Measurements from ENCODE around the gene NCOA7.
"Not testable (repeated sequence)": the region's sequence is repeated elsewhere in the genome, so short reads cannot be mapped to it uniquely, and the experiment has no call there.

NCOA7 gene

GRCh38 chr6:125962900-125963497 lies 172.2 kb downstream of the NCOA7 start:
- TF ChIP-seq, protein P1, sequence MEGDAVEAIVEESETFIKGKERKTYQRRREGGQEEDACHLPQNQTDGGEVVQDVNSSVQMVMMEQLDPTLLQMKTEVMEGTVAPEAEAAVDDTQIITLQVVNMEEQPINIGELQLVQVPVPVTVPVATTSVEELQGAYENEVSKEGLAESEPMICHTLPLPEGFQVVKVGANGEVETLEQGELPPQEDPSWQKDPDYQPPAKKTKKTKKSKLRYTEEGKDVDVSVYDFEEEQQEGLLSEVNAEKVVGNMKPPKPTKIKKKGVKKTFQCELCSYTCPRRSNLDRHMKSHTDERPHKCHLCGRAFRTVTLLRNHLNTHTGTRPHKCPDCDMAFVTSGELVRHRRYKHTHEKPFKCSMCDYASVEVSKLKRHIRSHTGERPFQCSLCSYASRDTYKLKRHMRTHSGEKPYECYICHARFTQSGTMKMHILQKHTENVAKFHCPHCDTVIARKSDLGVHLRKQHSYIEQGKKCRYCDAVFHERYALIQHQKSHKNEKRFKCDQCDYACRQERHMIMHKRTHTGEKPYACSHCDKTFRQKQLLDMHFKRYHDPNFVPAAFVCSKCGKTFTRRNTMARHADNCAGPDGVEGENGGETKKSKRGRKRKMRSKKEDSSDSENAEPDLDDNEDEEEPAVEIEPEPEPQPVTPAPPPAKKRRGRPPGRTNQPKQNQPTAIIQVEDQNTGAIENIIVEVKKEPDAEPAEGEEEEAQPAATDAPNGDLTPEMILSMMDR (IDR thresholded peaks at IDR 0.05; ENCODE audit: borderline replicate concordance, insufficient read depth, low read depth, low read length) = no peak
- no peak overlapping the region for H3K4me3 ChIP-seq (ENCODE audit: low read depth, low read length)

DNA sequence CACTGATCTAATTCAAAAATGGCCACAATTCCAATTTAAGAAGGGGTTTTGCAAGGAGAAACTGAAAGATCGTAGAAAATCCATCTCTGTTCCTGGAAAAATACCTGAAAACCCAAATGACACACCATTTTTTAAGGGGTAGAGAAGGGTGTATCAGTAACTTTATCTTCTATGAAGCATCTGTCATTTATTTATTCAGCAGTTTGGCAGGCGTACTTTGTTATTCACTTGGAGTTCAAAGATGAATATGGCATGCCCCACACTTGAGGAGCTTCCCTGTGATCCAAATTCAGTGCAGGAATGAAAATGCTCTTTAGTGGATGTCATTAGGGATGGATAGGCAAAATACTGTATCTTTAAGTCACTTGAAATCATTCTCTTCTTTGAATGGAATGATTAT lies 173.1 kb downstream of the NCOA7 start:
- H3K4me3 ChIP-seq (ENCODE audit: low read depth, low read length) = no peak overlapping the region
- TF ChIP-seq, protein P1 (IDR thresholded peaks at IDR 0.05; ENCODE audit: borderline replicate concordance, insufficient read depth, low read depth, low read length) = no peak

- no peak overlapping the region for H3K4me3 ChIP-seq (ENCODE audit: low read depth, low read length)
- TF ChIP-seq, protein P1 (IDR thresholded peaks at IDR 0.05; ENCODE audit: borderline replicate concordance, insufficient read depth, low read depth, low read length) = no peak
These were observed 175.8 kb downstream of the NCOA7 start for GRCh38 chr6:125966569-125966968.

GRCh38 chr6:125968493-125968892 lies 177.7 kb downstream of the NCOA7 start:
- TF ChIP-seq, protein P1 (IDR thresholded peaks at IDR 0.05; ENCODE audit: borderline replicate concordance, insufficient read depth, low read depth, low read length) = no peak
- no peak overlapping the region for H3K4me3 ChIP-seq (ENCODE audit: low read depth, low read length)

GRCh38 chr6:125970760-125971159 lies 180.0 kb downstream of the NCOA7 start:
- TF ChIP-seq, protein P1 (IDR thresholded peaks at IDR 0.05; ENCODE audit: borderline replicate concordance, insufficient read depth, low read depth, low read length) = no peak
- no peak overlapping the region for H3K4me3 ChIP-seq (ENCODE audit: low read depth, low read length)

DNA sequence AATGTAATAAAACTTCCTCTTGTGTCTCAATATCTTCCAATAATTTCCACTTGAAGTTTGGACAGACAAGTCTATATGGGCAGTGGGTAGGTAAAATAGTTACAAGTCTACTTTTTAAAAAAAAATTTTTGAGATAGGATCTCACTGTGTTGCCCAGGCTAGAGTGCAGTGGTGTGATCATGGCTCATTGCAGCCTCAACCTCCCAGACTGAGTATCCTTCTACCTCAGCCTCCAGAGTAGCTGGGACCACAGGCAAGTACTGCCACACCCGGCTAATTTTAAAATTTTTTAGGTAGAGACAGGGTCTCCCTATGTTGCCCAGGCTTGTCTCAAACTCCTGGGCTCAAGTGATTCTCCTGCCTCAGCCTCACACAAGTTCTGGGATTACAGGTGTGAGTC lies 181.7 kb downstream of the NCOA7 start:
- H3K4me3 ChIP-seq (ENCODE audit: low read depth, low read length) = not testable (repeated sequence)

DNA sequence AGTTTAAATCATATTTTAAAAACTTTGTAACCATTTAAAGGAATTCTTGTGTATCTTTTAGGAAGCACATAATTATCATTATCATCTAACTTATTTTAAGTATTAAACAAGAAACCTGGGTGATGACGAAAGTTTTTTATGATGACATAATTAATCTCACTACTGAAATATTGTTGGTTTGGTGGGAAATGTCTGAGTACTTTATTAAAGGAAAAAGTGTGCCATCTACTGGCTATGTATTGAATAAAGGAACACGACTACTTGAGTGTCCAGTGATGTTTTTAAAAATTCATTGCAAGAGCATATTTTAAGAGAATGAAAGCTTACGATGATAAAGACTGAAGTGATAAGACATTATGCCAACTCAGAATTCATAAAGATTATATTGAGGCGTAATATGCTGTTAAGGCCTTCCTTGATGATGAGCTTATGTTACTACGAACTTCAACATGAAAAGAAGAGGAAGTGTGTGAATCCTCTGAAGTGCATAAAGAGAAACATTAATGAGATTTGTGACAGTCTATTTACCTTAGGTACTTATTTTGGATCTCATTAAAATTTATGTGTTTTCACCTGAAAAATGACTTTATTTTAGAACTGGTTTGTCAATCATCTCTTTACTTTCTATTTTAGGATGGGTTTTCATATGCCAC lies 183.6 kb downstream of the NCOA7 start:
- TF ChIP-seq, protein P1 (IDR thresholded peaks at IDR 0.05; ENCODE audit: borderline replicate concordance, insufficient read depth, low read depth, low read length) = peak; percentile 12; the same call in 1 of the 2 replicates
- no peak overlapping the region for H3K4me3 ChIP-seq (ENCODE audit: low read depth, low read length)
